Testis (tissue), 3 donors: ENCODE data around the gene ADCY5. TPM values are rescaled to one million over a fixed set of nuclear protein-coding genes. Genes with fewer than 3 reads are reported as not detected.

Source experiments
- DNase-seq: peaks from one replicate; pipeline ENCODE4 v3.0.0-alpha.2; 2019
- H3K27ac ChIP-seq, 2 donors: fragments of 200-600 bp; sonication (generic); one replicate each; pipeline ENCODE4 v1.5.1; 2019
- H3K27me3 ChIP-seq: fragments of 200-600 bp; sonication (generic); one replicate; pipeline ENCODE4 v1.5.1; 2019
- H3K36me3 ChIP-seq: fragments of 200-600 bp; sonication (generic); one replicate; pipeline ENCODE4 v1.5.1; 2017; ENCODE audit warnings: low read depth; ENCODE audit errors: missing control alignments
- H3K4me1 ChIP-seq: fragments of 200-600 bp; sonication (generic); one replicate; pipeline ENCODE4 v1.5.1; 2019
- H3K4me3 ChIP-seq, 2 donors: fragments of 200-600 bp; sonication (generic); one replicate each; pipeline ENCODE4 v1.5.1; 2017 to 2019
- H3K9me3 ChIP-seq: fragments of 200-600 bp; sonication (generic); one replicate; pipeline ENCODE4 v1.5.1; 2017
- CTCF ChIP-seq, 3 experiments: fragments of 450-650 bp in 2 of 3; fragments of 200-600 bp in 1 of 3; sonication (generic) in 1 of 3; IDR thresholded peaks; one replicate each; pipeline ENCODE4 v1.5.1; 2016 to 2019; ENCODE audit warnings: antibody characterized with exemption in 3 of 3, mild to moderate bottlenecking in 2 of 3, moderate library complexity in 1 of 3
- POLR2A ChIP-seq: fragments of 450-650 bp; IDR thresholded peaks from one replicate; pipeline ENCODE4 v1.6.1; 2017; ENCODE audit warnings: antibody characterized with exemption, mild to moderate bottlenecking, moderate library complexity
- WGBS, 2 donors: methylation state at CpG; one replicate each; pipeline ENCODE4 v1.1.5; 2018; 5-methylcytosine and 5-hydroxymethylcytosine counted together
- intact Hi-C: fragments of 100-400 bp; cut with DNase I; formaldehyde crosslinking; loops from one replicate; pipeline ENCODE4 v1.15.1; 2023; ENCODE audit warnings: low total_unique reads
- polyA plus RNA-seq: library from polyadenylated mRNA; stranded (reverse); fragments of 350-450 nt; fragmentation: Illumina TruSeq; extraction: RNeasy Lipid Tissue Mini Kit (QIAGEN cat#74804); gene quantifications from one replicate; pipeline ENCODE4 v1.2.3, GENCODE V29; 2014; ENCODE audit warnings: low read depth, low replicate concordance; ENCODE audit not compliant: insufficient read depth
- total RNA-seq, 2 donors: library from RNA; depleted of rRNA; stranded (reverse); fragments of >200 nt; gene quantifications; one replicate each; pipeline ENCODE4 v1.2.3, GENCODE V29; 2016

ADCY5 gene
- total and polyA plus RNA-seq, 3 donors from 2014 or later: 16.5 to 41.6 (median 33.6) TPM

GRCh38 chr3:123374016-123374415 is 74.9 kb downstream of the ADCY5 start:
- H3K27ac ChIP-seq: peak overlapping the region; percentile 4 to 26
- intact Hi-C loops: no loop called here
- peaks cover 36% of the 10 kb centered on the region for H3K4me1 ChIP-seq
- no peaks in the 10 kb centered on the region for H3K27me3 ChIP-seq
- WGBS, 2 donors: 61 to 71% methylated on average over 2 of the region's 2 CpGs
- H3K36me3 ChIP-seq: no peaks in the 10 kb centered on the region
- DNase-seq: no peak
- no peaks in the 10 kb centered on the region for H3K9me3 ChIP-seq
- TF ChIP-seq POLR2A (no peak), CTCF (IDR thresholded peaks at IDR 0.05) (no peak)
- no peak overlapping the region for H3K4me3 ChIP-seq

GRCh38 chr3:123373474-123373987 is 75.4 kb downstream of the ADCY5 start:
- peak overlapping the region; percentile 4 to 26 for H3K27ac ChIP-seq
- H3K27me3 ChIP-seq: no peaks in the 10 kb centered on the region
- no peaks in the 10 kb centered on the region for H3K36me3 ChIP-seq
- 47 to 48% methylated on average over 13 of the region's 13 CpGs for WGBS, 2 donors
- H3K4me3 ChIP-seq: no peak overlapping the region
- H3K9me3 ChIP-seq: no peaks in the 10 kb centered on the region
- intact Hi-C loops: no loop called here
- TF ChIP-seq CTCF (IDR thresholded peaks at IDR 0.05): no peak
- no peak for TF ChIP-seq POLR2A
- H3K4me1 ChIP-seq: peaks cover 36% of the 10 kb centered on the region
- DNase-seq: no peak

- DNase-seq: no peak
- H3K36me3 ChIP-seq: no peaks in the 10 kb centered on the region
- intact Hi-C loops: no loop called here
- H3K4me3 ChIP-seq: no peak overlapping the region
- H3K4me1 ChIP-seq: peaks cover 36% of the 10 kb centered on the region
- no peak for TF ChIP-seq CTCF (IDR thresholded peaks at IDR 0.05)
- no peak for TF ChIP-seq POLR2A
- peak overlapping the region; percentile 4 to 12 for H3K27ac ChIP-seq
- H3K27me3 ChIP-seq: no peaks in the 10 kb centered on the region
- H3K9me3 ChIP-seq: no peaks in the 10 kb centered on the region
- WGBS, 2 donors: 58 to 63% methylated on average over 7 of the region's 7 CpGs
Observed at GRCh38 chr3:123372686-123373473, 76.0 kb downstream of the ADCY5 start.

- Histone ChIP-seq H3K4me3 (no peak overlapping the region), H3K36me3 (no peaks in the 10 kb centered on the region), H3K27me3 (no peaks in the 10 kb centered on the region), H3K27ac (peak overlapping the region in 1 of 2 donors; percentile 12), H3K4me1 (peaks cover 33% of the 10 kb centered on the region), H3K9me3 (no peaks in the 10 kb centered on the region)
- intact Hi-C loops: no loop called here
- no peak for TF ChIP-seq POLR2A
- TF ChIP-seq CTCF (IDR thresholded peaks at IDR 0.05): no peak
- no peak for DNase-seq
- WGBS, 2 donors: 56 to 73% methylated on average over 6 of the region's 6 CpGs
Observed at GRCh38 chr3:123371859-123372685, 76.8 kb downstream of the ADCY5 start.
